Activated T-cell treated with anti-CD3 and anti-CD28 coated beads, Interleukin-2, amount 50 U/mL, for 72 hours (primary cell): ENCODE data around the gene PABPN1L. TPM values are rescaled to one million over a fixed set of nuclear protein-coding genes. Genes with fewer than 3 reads are reported as not detected.
A peak's percentile ranks its signal among the peaks of the same experiment; 100 is the strongest.

ENCODE experiments used
- ATAC-seq, 2 donors: fragments of 150-1000 bp; cut with Tn5 transposase; replicated peaks in 1 of 2; 2 replicates each; pipeline ENCODE4 v1.10.0; 2021; ENCODE audit warnings: moderate library complexity in 2 of 2, mild to moderate bottlenecking in 1 of 2
- DNase-seq, 2 donors: peaks; one replicate each; pipeline ENCODE4 v3.0.0; 2021 to 2022; ENCODE audit warnings: mixed read lengths in 1 of 2
- H3K27ac Mint-ChIP-seq: one replicate; pipeline ENCODE4 v1.8.0; 2022; ENCODE audit warnings: mild to moderate bottlenecking, moderate library complexity, mixed read lengths
- H3K27me3 Mint-ChIP-seq: one replicate; pipeline ENCODE4 v1.8.0; 2022; ENCODE audit warnings: low read depth, mixed read lengths
- H3K36me3 Mint-ChIP-seq, 2 donors: one replicate each; pipeline ENCODE4 v1.8.0; 2022; ENCODE audit warnings: mixed read lengths in 2 of 2, mild to moderate bottlenecking in 1 of 2; ENCODE audit not compliant: insufficient read depth in 2 of 2
- H3K4me1 Mint-ChIP-seq: one replicate; pipeline ENCODE4 v1.8.0; 2022; ENCODE audit warnings: low read depth, mixed read lengths
- H3K4me3 Mint-ChIP-seq, 2 donors: one replicate each; pipeline ENCODE4 v1.8.0; 2022; ENCODE audit warnings: mild to moderate bottlenecking in 2 of 2, mixed read lengths in 2 of 2, moderate library complexity in 2 of 2
- H3K9me3 Mint-ChIP-seq, 2 donors: one replicate each; pipeline ENCODE4 v1.8.0; 2022; ENCODE audit warnings: mixed read lengths in 2 of 2
- total RNA-seq, 2 donors: library from RNA; stranded (reverse); gene quantifications; one replicate each; pipeline ENCODE4 v1.2.3, GENCODE V29; 2022

PABPN1L gene
- total RNA-seq, 2 donors from 2014 or later, result not detected

DNA sequence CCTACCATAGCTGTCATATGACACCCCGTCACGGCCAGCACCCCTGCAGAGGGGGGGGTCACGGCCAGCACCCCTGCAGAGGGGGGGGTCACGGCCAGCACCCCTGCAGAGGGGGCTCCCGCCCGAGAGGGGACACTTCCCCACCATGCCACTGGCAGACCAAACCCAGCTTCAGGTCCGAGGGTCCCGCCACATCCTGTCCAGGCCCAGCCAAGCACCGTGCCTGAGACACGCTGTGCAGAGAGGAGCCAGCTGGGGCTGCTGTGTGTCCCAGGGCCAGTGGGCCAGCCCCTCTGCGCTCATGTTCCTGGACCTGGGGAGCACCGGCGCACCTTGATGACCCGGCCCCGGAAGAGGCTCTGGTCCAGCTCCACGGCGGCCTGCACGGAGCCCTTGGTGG lies 1.9 kb downstream of the PABPN1L start:
- Mint-ChIP-seq H3K9me3 (no peaks in the 10 kb centered on the region), H3K36me3 (no peaks in the 10 kb centered on the region), H3K4me1 (no peaks in the 10 kb centered on the region), H3K27me3 (no peaks in the 10 kb centered on the region), H3K4me3 (no peak overlapping the region), H3K27ac (no peak overlapping the region)
- no peak for ATAC-seq
- no peak for DNase-seq

DNA sequence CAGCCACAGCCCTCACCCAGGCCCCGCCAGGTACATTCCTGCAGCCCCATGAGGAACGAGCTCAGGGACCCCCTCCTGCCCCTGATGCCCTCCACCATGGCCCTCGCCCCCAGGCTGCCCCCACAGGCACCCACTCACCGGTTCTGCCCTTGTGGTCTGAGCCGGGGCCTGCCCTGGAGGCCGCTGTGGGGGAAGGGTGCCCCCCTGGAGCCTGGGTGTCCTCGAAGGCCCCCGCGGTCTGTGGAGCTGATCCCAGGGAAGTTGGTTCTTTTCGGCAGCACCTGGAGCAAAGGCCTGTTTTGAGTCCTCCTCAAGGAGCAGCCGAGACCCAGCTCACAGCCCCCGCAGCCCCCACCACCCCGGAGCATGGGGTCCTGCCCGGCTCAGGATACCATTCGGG lies 2.4 kb downstream of the PABPN1L start:
- DNase-seq, result no peak
- no peaks in the 10 kb centered on the region for H3K36me3 Mint-ChIP-seq
- no peak overlapping the region for H3K4me3 Mint-ChIP-seq
- ATAC-seq, result no peak
- H3K4me1 Mint-ChIP-seq, result no peaks in the 10 kb centered on the region
- no peaks in the 10 kb centered on the region for H3K9me3 Mint-ChIP-seq
- H3K27ac Mint-ChIP-seq, result no peak overlapping the region
- H3K27me3 Mint-ChIP-seq, result no peaks in the 10 kb centered on the region

DNA sequence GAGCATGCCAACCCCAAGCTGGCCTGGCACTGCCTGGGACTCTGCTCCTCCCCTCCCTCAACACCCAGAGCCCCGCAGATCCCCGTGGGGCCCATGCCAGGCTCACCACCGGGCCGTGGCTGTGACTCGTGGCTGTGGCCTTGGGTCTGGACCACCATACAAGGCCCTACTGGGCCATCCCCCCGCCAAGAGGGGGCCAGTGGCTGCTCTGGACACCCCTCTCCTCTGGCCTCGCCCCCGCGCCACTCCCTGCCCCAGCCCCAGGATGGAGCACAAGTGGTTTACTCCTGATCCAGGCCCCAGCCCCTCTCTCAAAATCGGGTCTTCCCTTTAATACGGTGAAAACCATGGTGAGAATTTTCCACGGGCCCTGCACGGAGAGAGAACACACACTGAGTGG lies 3.0 kb downstream of the PABPN1L start:
- Mint-ChIP-seq H3K36me3 (no peaks in the 10 kb centered on the region), H3K27me3 (no peaks in the 10 kb centered on the region), H3K4me3 (no peak overlapping the region), H3K27ac (no peak overlapping the region), H3K4me1 (peaks cover 2% of the 10 kb centered on the region), H3K9me3 (no peaks in the 10 kb centered on the region)
- no peak for DNase-seq
- ATAC-seq, result no peak

DNA sequence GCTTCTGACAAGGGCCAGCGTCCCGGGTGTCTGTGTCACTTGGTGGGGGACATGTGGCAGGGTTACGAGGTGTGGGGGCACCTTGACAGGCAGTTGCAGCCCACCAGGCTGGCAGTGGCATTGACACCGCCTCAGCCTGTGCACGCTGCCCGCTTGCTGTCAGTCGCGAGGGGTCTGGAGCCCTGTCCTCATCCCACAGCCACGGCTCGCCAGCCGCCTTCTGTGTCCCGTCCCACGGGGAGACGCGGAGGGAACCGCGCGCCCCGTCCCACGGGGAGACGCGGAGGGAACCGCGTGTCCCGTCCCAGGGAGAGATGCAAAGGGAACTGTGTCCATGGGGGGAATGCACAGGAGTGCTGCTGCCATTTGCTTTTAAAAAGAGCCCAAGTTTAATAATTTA lies 3.5 kb downstream of the PABPN1L start:
- ATAC-seq (no peak), DNase-seq (no peak)
- Mint-ChIP-seq H3K4me1 (peaks cover 7% of the 10 kb centered on the region), H3K9me3 (no peaks in the 10 kb centered on the region), H3K27me3 (no peaks in the 10 kb centered on the region), H3K4me3 (no peak overlapping the region), H3K27ac (no peak overlapping the region), H3K36me3 (no peaks in the 10 kb centered on the region)

DNA sequence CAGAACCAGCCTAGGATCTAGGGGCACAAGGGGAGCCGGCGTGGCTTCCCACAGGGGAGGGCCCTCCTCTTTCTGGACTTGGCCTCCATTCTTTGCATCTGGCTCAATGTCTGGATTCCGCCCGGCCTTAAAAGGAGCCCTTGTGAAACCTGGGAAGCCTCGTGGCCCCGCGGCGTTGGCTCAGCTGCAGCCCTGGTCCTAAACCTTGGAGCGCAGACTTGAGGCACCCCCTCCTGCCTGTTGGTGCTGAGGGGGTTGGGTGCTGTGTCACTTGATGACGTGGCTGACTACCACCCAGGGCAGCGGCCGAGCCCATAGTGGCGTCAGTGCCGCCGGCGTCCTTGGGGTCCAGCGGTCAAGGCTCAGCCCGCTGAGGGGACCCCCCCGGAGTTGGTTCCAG lies 5.1 kb downstream of the PABPN1L start:
- no peaks in the 10 kb centered on the region for H3K9me3 Mint-ChIP-seq
- no peaks in the 10 kb centered on the region for H3K27me3 Mint-ChIP-seq
- peaks cover 11% of the 10 kb centered on the region for H3K4me1 Mint-ChIP-seq
- DNase-seq (no peak), ATAC-seq (no peak)
- no peak overlapping the region for H3K27ac Mint-ChIP-seq
- no peak overlapping the region for H3K4me3 Mint-ChIP-seq
- H3K36me3 Mint-ChIP-seq, result peaks cover 3 to 5% of the 10 kb centered on the region in 2 donors

DNA sequence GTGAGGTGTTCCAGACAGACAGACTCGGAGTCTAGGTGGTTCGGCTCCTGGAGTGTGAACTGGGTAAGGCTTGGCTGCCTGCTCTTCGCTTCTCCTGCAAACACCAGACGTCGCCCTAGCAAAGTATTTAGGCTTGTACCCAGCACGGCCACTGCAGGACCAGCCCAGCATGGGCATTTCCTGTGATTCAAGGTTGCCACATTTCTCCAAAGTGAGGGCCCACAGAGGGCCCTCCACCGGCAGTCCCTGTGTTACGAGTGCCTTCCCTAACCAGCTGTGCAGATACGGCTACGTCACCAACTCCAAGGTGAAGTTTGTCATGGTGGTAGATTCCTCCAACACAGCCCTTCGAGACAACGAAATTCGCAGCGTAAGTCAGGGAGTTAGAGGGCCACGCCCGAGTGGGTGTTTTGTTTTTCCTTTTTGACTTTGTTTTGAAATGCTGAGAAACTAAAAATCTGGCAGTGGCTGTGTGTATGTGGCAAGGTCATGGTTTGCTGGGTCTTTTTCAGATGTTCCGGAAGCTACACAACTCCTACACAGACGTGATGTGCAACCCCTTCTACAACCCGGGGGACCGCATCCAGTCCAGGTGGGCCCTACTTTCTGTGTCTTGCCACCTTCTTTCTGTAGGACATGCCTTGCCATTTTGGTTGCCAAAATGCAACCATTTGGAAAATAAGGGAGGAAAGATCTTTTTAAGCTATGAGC lies 6.9 kb downstream of the PABPN1L start:
- H3K27ac Mint-ChIP-seq, result no peak overlapping the region
- no peak for DNase-seq
- peaks cover 3 to 5% of the 10 kb centered on the region in 2 donors for H3K36me3 Mint-ChIP-seq
- no peak for ATAC-seq
- no peak overlapping the region for H3K4me3 Mint-ChIP-seq
- no peaks in the 10 kb centered on the region for H3K27me3 Mint-ChIP-seq
- peaks cover 27% of the 10 kb centered on the region for H3K4me1 Mint-ChIP-seq
- H3K9me3 Mint-ChIP-seq, result no peaks in the 10 kb centered on the region

DNA sequence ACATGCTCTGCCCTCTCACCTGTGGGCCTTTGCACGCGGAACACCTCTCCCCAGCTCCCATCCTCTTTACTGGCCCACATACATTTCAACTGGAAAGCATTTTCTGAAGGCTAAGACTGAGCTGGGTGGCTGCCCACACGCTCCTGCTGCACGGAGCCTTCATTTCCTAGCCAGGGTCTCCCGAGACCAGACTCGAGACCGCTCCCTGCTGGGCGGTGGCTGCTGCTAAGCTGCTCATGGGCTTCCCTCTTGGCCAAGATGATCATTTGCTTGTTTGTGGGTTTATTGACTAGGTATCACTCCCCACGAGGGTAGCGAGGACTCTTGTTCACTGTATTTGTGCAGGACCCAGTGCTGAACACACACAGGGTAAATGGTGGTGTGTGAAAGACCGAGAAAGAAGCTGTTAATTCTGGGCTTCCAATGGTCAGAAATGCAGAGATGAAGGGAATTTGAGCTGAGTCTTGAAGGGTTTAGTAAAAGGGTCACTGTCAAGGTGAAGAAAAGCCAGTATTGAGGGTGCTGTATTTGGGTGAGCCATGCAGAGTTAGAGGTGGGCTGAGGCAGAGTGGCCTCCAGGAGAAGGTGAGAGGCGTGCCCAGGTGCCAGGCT lies 8.6 kb downstream of the PABPN1L start:
- Mint-ChIP-seq H3K9me3 (no peaks in the 10 kb centered on the region), H3K36me3 (peaks cover 3 to 5% of the 10 kb centered on the region in 2 donors)

DNA sequence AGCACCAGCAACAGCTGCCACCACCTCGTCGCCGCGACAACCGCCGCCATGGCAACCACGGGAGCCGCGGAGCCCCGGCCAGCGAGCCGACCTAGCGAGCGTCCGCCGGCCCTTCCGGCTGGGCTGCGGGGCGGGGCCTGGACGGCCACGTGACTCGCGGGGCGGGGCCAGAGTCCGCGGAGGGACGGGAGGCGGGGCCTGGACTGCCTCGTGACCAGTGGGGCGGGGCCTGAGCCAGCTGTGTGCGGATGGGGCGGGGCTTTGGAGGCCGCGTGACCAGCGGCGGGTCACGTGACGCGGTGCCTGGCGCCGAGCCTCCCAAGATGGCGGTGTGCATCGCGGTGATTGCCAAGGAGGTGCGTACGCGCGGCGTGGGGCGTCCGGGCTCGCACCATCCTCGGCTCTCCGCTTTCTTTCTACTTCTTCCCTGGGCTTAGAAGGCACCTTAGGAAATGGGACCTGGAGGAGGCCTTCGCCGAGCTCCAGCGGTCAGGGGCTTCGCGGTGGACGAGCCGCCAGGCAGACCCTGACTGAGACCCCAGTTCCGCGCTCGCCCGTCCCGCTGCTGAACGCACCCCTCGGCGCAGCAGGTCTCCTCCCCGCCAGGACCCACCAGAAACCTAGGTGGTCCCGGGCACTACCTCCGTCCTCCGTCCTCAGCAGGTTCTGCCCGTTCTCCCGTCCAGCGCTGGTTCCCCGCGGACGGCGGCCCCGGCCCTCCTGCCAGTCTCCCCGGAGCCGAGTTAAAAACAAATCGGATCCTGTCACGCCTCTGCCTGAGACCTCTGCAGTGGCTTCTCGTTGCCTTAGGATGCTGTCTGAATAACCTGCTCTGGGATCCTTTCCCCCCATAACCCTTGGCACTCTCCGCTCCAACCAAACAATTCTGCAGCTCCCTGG lies 9.4 kb downstream of the PABPN1L start, which contains the start of the genes GALNS and TRAPPC2L:
TSS of gene GALNS (minus strand) at position 120 of the 900 bp plus-strand sequence. CDS start at position 50, 70 bp downstream.
TSS of gene TRAPPC2L (plus strand) at position 300 of the 900 bp plus-strand sequence. CDS start at position 324, 24 bp downstream.
- Mint-ChIP-seq H3K9me3 (no peaks in the 10 kb centered on the region), H3K36me3 (peaks cover 3 to 5% of the 10 kb centered on the region in 2 donors), H3K27ac (peak within 1 kb of the TSS; percentile 88), H3K4me3 (peak within 1 kb of the TSS; percentile 99 to 100), H3K27me3 (no peaks in the 10 kb centered on the region), H3K4me1 (peaks cover 30% of the 10 kb centered on the region)
- peak; percentile 99 to 100 for DNase-seq
- ATAC-seq, result peak; percentile 86 to 89

More for the DNA sequence above, 8.6 kb downstream of the PABPN1L start:
- H3K4me1 Mint-ChIP-seq, result peaks cover 30% of the 10 kb centered on the region
- H3K27ac Mint-ChIP-seq, result peak overlapping the region; percentile 88
- peak overlapping the region; percentile 99 to 100 for H3K4me3 Mint-ChIP-seq
- DNase-seq, result peak; percentile 73 to 83
- peak; percentile 61 to 63 for ATAC-seq
- no peaks in the 10 kb centered on the region for H3K27me3 Mint-ChIP-seq

DNA sequence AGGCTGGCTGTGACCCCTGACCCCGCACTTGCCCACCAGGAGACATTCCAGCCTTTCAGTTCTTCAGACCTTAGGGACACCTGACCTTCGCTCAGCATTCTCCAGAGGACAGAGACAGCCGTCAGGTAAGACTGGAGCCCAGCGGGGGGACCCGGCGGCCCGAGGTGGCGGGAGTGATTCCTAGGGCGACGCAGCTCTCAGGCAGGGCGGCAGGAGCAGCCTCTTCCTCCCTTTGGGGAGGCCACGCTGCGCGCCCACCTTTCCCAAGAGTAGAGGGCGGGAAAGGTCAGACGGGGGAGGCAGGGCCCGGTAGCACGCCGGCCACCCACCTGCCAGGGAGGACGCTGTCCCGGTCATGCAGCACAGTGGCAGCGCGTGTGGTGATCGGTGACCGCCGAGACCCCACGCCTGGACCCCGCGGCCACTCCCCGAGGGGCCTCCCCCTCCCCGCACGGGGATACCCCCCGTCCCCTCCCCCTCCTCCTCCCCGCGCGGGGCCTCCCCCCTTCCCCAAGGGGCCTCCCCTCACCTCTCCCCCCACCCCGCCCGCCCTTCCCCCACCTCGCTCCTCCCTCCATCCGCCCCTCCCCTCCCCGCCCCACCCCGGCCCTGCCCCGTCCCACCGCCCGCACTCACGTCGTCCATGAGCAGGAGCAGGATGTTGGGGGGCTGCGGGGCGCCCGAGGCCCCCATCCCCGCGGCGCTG lies 10.2 kb downstream of the PABPN1L start:
- peak overlapping the region; percentile 99 to 100 for H3K4me3 Mint-ChIP-seq
- no peaks in the 10 kb centered on the region for H3K9me3 Mint-ChIP-seq
- peaks cover 30% of the 10 kb centered on the region for H3K4me1 Mint-ChIP-seq
- no peaks in the 10 kb centered on the region for H3K27me3 Mint-ChIP-seq
- DNase-seq, result peak; percentile 16 to 25
- no peak overlapping the region for H3K27ac Mint-ChIP-seq
- ATAC-seq, result peak; percentile 49 to 55
- H3K36me3 Mint-ChIP-seq, result peaks cover 3 to 5% of the 10 kb centered on the region in 2 donors

DNA sequence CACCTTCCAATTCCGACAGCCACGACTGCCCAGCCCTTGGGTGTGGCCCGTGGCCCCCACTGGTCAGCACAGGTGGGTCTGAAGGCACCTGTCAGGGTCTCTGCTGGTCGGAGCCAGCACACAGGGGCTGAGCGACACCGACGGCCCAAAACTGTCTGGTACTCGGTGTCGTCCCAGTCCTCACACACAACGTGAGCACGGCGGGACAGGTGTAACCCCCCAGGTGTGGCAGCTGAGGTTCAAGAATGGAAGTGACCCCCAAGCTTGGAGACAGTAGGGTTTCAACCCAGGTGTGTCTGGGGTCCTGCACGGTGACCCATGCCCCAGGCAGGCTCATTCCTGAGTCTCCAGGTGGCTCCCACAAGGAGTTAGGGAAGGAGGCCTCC lies 10.7 kb downstream of the PABPN1L start:
- H3K9me3 Mint-ChIP-seq, result no peaks in the 10 kb centered on the region
- DNase-seq, result no peak

DNA sequence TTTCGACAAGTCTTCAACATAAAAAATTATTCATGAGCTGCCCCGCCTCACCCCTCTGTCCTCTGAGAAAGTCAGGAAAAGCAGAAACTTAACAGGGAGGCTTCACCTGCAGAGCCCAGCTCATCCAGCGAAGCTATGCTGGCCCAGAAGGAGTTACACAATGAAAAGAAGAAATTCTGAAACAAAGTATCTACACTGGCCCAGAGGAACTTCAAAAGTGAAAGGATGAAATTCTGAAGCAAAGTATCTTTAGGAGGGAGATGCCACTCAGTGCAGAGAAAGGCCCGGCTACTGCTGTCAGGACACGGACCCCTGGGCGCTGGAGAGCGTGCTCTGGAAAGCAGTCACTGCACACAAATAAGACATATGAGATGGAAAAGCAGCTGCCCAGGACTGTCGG lies 11.3 kb downstream of the PABPN1L start:
- peaks cover 3 to 5% of the 10 kb centered on the region in 2 donors for H3K36me3 Mint-ChIP-seq
- H3K4me3 Mint-ChIP-seq, result peak overlapping the region; percentile 62 to 80
- H3K4me1 Mint-ChIP-seq, result peaks cover 30% of the 10 kb centered on the region
- DNase-seq, result no peak
- ATAC-seq, result no peak
- H3K27me3 Mint-ChIP-seq, result no peaks in the 10 kb centered on the region
- H3K27ac Mint-ChIP-seq, result peak overlapping the region; percentile 26
- no peaks in the 10 kb centered on the region for H3K9me3 Mint-ChIP-seq

More for the DNA sequence above, 10.7 kb downstream of the PABPN1L start:
- no peaks in the 10 kb centered on the region for H3K27me3 Mint-ChIP-seq
- H3K27ac Mint-ChIP-seq, result no peak overlapping the region
- peak overlapping the region; percentile 79 to 86 for H3K4me3 Mint-ChIP-seq
- H3K36me3 Mint-ChIP-seq, result peaks cover 3 to 5% of the 10 kb centered on the region in 2 donors
- ATAC-seq, result no peak
- H3K4me1 Mint-ChIP-seq, result peaks cover 30% of the 10 kb centered on the region

DNA sequence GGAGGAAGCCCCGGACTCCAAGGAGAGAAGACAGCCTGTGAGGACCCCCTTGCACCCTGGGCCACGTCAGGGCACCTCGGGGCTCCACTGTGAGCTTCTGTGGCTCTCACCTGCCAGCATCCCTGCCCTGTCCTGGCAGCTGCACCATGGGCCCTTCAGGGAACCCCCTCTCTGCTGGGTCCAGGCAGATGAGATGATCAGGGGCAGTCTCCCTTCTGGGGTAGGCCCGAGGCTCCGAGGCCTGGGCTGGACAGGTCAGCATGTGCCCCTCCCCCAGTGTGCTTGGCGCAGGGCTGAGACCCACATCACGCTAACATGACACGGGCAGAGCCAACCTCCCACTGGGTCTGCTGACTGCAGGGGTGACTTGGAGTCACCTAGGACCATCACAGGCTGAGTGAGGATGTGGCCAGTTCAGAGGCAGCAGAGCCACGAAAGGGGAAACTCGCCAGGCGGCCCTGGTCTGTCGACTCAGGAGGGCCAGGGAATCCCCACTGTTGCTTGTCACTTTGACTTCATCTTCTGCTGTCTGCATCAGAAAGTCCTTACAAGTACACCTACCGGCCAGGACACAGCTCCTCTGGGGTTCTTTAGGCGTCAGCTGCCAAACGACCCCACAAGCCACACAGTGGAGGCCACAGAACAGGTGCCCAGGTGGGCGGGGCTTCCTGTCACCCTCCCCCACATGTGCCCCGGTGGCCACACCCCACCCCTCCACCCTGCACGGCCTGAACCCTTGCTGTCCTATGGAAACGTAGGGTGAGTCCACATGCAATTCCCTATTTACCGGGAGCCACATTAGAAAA lies 12.0 kb downstream of the PABPN1L start:
- peak in 1 of 2 donors; percentile 11 for ATAC-seq
- Mint-ChIP-seq H3K36me3 (peaks cover 3 to 5% of the 10 kb centered on the region in 2 donors), H3K9me3 (no peaks in the 10 kb centered on the region), H3K4me3 (peak overlapping the region; percentile 62 to 80), H3K27me3 (no peaks in the 10 kb centered on the region), H3K27ac (peak overlapping the region; percentile 38), H3K4me1 (peaks cover 30% of the 10 kb centered on the region)
- peak; percentile 28 to 36 for DNase-seq
